Endothelial cell (in vitro differentiated cells): Measurements from ENCODE around the gene CTBP2. TPM values are rescaled to one million over a fixed set of nuclear protein-coding genes. Genes with fewer than 3 reads are reported as not detected.
A peak's percentile ranks its signal among the peaks of the same experiment; 100 is the strongest.

Experiments used
- DNase-seq: peaks from one replicate; pipeline ENCODE4 v3.0.0; 2021; ENCODE audit warnings: low spot score
- H3K27ac Mint-ChIP-seq: one replicate; pipeline ENCODE4 v1.8.0; 2021; ENCODE audit warnings: mixed read lengths, inconsistent platforms; ENCODE audit not compliant: unreplicated experiment
- H3K27me3 Mint-ChIP-seq: one replicate; pipeline ENCODE4 v1.8.0; 2021; ENCODE audit warnings: mild to moderate bottlenecking, moderate library complexity, mixed read lengths, inconsistent platforms; ENCODE audit not compliant: unreplicated experiment
- H3K36me3 Mint-ChIP-seq: one replicate; pipeline ENCODE4 v1.8.0; 2021; ENCODE audit warnings: mild to moderate bottlenecking, low read depth, mixed read lengths, inconsistent platforms; ENCODE audit not compliant: unreplicated experiment
- H3K4me1 Mint-ChIP-seq: one replicate; pipeline ENCODE4 v1.8.0; 2021; ENCODE audit warnings: mild to moderate bottlenecking, mixed read lengths, inconsistent platforms; ENCODE audit not compliant: unreplicated experiment
- H3K4me3 Mint-ChIP-seq: one replicate; pipeline ENCODE4 v1.8.0; 2021; ENCODE audit warnings: mild to moderate bottlenecking, mixed read lengths, inconsistent platforms; ENCODE audit not compliant: unreplicated experiment
- H3K9me3 Mint-ChIP-seq: one replicate; pipeline ENCODE4 v1.8.0; 2021; ENCODE audit warnings: mixed read lengths, inconsistent platforms; ENCODE audit not compliant: unreplicated experiment
- CTCF ChIP-seq: fragments of 200-600 bp; sonication (generic); IDR thresholded peaks from one replicate; pipeline ENCODE4 v1.5.0; 2021; ENCODE audit warnings: antibody characterized with exemption; ENCODE audit not compliant: unreplicated experiment
- total RNA-seq: library from RNA; stranded (reverse); fragmentation: NEBNext Ultra II Directional; extraction: Animal tissue kit (Norgen Biotek cat#: 25700); gene quantifications from one replicate; pipeline ENCODE4 v1.2.1, GENCODE V29; 2021; ENCODE audit not compliant: unreplicated experiment

CTBP2 gene
- total RNA-seq, 1 donor from 2014 or later, result 145 TPM

DNA sequence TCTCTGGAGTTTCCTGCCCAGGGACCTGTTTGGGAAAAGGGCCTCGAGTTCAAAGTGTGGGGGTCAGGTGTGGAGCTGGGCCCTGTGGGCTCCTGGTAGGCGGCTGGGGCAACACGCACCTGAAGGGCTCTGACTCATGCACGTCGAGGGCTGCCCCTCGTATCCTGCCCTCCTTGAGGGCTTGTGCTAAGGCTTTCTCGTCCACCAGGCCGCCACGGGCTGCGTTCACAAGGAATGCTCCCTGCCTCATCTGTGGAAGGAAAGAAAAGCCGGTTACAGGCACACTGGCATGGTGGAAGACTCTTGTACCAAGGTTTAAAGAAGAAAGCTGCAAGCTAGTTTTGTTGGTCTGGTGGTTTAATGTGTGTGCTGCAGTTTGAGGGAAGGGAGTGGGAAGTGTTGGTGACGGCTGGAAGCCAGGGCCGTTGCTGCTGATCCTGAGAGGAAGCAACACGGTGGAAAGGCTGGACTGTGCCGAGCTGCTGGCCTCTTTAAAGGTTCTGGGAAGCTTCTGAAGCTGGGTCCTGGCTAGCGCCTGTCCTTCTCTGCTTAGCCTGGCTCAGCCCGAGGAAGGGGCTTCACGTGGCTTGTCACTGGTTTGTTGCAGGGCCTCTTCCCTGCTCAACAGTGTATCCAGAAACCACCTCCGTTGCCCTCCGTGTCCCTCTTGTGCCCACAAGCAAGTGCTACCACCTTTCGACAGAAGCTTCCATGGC, 166.5 kb downstream of the CTBP2 start:
- DNase-seq, result no peak
- Mint-ChIP-seq H3K27me3 (peaks cover 40% of the 10 kb centered on the region), H3K27ac (peak overlapping the region; percentile 78), H3K36me3 (peaks cover 43% of the 10 kb centered on the region), H3K9me3 (no peaks in the 10 kb centered on the region), H3K4me1 (no peaks in the 10 kb centered on the region), H3K4me3 (no peak overlapping the region)
- TF ChIP-seq CTCF, result no peak

DNA sequence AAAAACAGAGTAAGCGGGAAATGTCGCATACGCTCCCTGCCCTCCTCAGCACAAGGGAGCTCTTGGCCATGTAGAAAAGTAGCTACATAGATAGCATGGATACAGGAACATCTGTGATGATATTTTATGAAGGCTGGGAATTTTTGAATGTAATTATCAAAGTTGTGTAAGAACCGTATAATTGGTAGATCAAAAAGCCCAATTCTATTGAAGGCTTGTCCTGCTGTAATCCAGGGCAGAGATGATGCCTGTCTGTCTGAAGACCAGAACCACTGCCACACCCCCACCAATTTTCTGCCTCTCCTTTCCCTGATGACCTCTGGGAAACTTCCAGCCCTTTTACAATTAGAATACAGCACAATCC, 167.0 kb downstream of the CTBP2 start:
- no peak for DNase-seq
- Mint-ChIP-seq H3K36me3 (peaks cover 43% of the 10 kb centered on the region), H3K27ac (peak overlapping the region; percentile 48)

DNA sequence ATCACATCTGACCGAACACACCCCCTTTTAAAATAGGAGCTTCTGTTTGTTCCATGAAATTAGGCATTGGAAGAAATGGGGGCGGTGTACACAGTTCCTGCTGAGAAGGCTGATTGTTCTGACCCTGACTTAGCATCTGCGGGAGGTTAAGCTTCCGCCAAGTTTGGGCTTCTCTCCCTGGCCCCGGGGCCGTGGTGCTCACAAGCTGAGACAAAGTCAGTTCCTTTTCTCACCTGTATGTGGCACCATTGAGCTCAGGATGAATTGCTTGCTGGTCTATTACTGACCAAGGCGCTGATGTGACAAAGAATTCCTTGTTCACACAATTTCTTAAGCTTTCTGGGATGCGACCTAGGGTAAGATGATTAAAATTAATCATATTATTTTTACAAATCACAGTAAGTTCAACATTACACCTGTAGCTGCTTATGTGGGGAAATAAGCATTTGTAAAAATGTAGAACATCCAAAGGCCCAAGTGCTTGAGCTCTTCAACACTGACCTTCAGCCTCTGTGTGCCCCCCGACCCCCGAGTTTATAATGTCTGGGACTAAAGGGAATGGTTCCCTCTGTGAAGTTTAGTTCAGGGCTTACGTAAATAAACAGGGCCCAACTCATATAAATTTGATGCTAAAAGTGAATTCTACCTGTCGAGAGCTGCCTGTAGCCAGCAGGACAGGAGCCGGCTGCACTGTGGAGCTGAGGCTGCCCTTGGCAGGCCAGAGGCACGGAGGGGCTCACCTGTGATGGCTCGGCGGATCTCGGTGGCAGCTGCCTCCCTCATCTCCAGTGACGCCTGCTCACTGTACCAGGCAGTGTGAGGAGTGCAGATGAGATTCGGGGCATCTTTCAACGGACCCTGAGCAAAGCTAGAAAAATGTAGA, 167.7 kb downstream of the CTBP2 start:
- TF ChIP-seq CTCF, result peak; percentile 76
- Mint-ChIP-seq H3K9me3 (no peaks in the 10 kb centered on the region), H3K4me3 (peak overlapping the region; percentile 25), H3K27me3 (peaks cover 40% of the 10 kb centered on the region), H3K36me3 (peaks cover 45% of the 10 kb centered on the region), H3K27ac (peak overlapping the region; percentile 67), H3K4me1 (no peaks in the 10 kb centered on the region)
- peak; percentile 68 for DNase-seq

More for the DNA sequence above, 167.0 kb downstream of the CTBP2 start:
- Mint-ChIP-seq H3K4me1 (no peaks in the 10 kb centered on the region), H3K9me3 (no peaks in the 10 kb centered on the region), H3K4me3 (no peak overlapping the region), H3K27me3 (peaks cover 40% of the 10 kb centered on the region)
- no peak for TF ChIP-seq CTCF

- TF ChIP-seq CTCF, result no peak
- H3K4me1 Mint-ChIP-seq, result no peaks in the 10 kb centered on the region
- H3K27me3 Mint-ChIP-seq, result peaks cover 36% of the 10 kb centered on the region
- H3K9me3 Mint-ChIP-seq, result no peaks in the 10 kb centered on the region
- H3K4me3 Mint-ChIP-seq, result peak overlapping the region; percentile 42
- DNase-seq, result no peak
- H3K27ac Mint-ChIP-seq, result no peak overlapping the region
- H3K36me3 Mint-ChIP-seq, result peaks cover 44% of the 10 kb centered on the region
Measured at GRCh38 chr10:124991835-124992234, 168.5 kb downstream of the CTBP2 start.
